Parathyroid adenoma (tissue), 2 donors: Measurements from ENCODE around the gene MEX3A.
"Not testable (repeated sequence)": the region's sequence is repeated elsewhere in the genome, so short reads cannot be mapped to it uniquely, and the experiment has no call there.

ENCODE experiments used
- H2AFZ ChIP-seq: fragments of 300-600 bp; sonication (generic); one replicate; pipeline ENCODE4 v1.7.0; 2017; ENCODE audit warnings: antibody characterized with exemption, mild to moderate bottlenecking
- H3K27ac ChIP-seq: fragments of 300-600 bp; sonication (generic); one replicate; pipeline ENCODE4 v1.7.0; 2017
- H3K27me3 ChIP-seq: fragments of 300-600 bp; sonication (generic); one replicate; pipeline ENCODE4 v1.7.0; 2017; ENCODE audit warnings: low read length; ENCODE audit not compliant: control insufficient read depth, insufficient read depth
- H3K36me3 ChIP-seq: fragments of 300-600 bp; sonication (generic); one replicate; pipeline ENCODE4 v1.7.0; 2017; ENCODE audit warnings: low read length; ENCODE audit not compliant: control insufficient read depth, insufficient read depth
- H3K4me1 ChIP-seq: fragments of 300-600 bp; sonication (generic); one replicate; pipeline ENCODE4 v1.7.0; 2017; ENCODE audit warnings: control low read depth
- H3K4me2 ChIP-seq: fragments of 300-600 bp; sonication (generic); one replicate; pipeline ENCODE4 v1.7.0; 2017; ENCODE audit warnings: low read length
- H3K4me3 ChIP-seq: fragments of 300-600 bp; sonication (generic); one replicate; pipeline ENCODE4 v1.7.0; 2017; ENCODE audit warnings: low read depth, low read length
- H3K79me2 ChIP-seq: fragments of 300-600 bp; sonication (generic); one replicate; pipeline ENCODE4 v1.7.0; 2017; ENCODE audit warnings: control low read depth
- H3K9ac ChIP-seq: fragments of 300-600 bp; sonication (generic); one replicate; pipeline ENCODE4 v1.7.0; 2017; ENCODE audit warnings: mild to moderate bottlenecking
- H3K9me3 ChIP-seq: fragments of 300-600 bp; sonication (generic); one replicate; pipeline ENCODE4 v1.7.0; 2017; ENCODE audit warnings: low read length; ENCODE audit not compliant: control insufficient read depth
- CTCF ChIP-seq: fragments of 300-600 bp; sonication (generic); IDR thresholded peaks from one replicate; pipeline ENCODE4 v1.7.0; 2017; ENCODE audit warnings: antibody characterized with exemption, mild to moderate bottlenecking
- donor health status: primary hyperparathyroidism.

Gene MEX3A

DNA sequence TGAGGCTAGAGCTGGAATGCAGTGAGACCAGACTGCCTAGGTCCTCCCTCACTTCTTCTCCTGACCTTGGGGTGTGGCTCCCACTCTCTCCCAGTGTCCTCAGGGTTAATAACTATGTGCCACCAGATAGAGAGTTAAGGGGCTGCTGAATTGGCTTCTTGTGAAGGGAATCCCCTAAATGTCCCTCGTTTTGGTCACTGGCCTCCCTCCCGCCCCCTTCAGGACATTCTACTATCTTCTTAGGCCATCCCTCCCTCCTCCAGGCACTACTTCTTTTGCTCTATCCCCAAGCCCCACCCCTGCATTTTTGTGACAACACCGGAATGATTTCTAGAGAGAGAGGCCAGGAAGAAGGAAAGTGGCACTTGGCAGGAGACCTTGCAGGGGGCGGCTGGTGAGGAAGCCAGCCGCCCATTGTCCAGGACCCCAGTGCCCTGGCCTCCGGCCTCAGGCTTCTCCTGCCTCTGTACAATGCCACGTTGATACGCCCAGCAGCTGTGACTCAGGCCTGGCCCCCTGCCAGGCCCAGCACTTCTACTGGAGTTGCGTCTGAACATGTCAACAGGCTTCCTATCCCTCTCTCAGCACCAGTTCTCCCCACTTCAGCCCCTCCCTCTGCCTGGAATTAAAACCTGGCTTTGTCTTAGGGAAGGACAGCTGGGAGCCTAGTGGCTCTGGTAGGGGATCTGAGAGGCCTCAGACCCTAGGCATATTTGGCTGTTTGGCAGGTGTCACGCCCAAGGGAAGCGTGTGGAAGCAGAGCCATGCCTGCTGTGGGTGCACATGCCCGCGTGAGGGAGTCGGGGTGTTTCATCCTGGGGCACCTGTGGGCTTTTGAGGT, 41.3 kb upstream of the MEX3A start:
- peak; percentile 21 for TF ChIP-seq CTCF
- H3K27ac ChIP-seq = peak overlapping the region; percentile 86
- peak overlapping the region; percentile 76 for H3K4me2 ChIP-seq
- H3K4me3 ChIP-seq = peak overlapping the region; percentile 47
- H3K27me3 ChIP-seq = no peaks in the 10 kb centered on the region
- no peaks in the 10 kb centered on the region for H3K9me3 ChIP-seq
- peaks cover 25% of the 10 kb centered on the region for H3K79me2 ChIP-seq
- peak overlapping the region; percentile 33 for H2AFZ ChIP-seq
- H3K36me3 ChIP-seq = no peaks in the 10 kb centered on the region
- peaks cover 16% of the 10 kb centered on the region for H3K4me1 ChIP-seq
- H3K9ac ChIP-seq = no peak overlapping the region

DNA sequence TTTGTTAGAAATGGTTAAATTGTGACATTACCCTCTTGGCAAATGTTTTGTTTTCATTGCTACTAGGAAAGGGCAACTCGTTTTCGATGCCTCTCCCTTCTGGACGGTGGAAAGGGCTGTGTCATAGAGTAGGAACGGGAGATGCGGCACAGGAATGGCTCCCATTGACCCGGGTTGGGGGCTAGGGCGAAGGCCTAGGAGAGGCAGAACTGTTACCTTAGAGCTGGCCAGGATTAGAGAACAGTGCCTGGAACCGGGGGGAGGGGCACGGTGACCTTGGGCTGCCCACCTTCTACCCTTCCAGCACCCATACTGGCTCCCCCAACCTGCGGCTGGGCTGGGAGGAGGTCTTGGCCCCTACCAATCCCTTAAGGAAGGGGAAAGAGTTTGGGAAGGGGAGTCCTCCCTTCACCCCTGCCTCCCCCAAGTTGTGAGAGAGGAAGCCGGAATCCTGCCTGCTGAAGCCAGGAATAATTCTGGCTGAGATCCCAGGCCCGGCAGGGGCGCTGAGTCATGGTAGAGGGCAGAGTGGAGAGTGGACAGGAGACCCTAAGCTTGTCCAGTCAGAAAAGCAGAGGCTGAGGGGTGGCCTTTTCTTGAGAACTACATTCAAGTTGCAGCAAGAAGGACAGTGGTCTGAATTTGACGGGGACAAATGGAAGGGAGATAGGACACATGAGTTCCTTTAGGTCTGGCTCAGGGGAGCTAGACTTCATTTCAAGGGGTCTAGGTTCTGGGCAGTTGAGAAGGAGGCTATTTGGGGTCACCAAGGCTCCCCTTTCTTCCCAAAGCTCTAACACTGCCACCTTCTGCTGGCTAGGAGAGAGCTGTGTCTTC, 40.5 kb upstream of the MEX3A start:
- Histone ChIP-seq H3K4me2 (peak overlapping the region; percentile 76), H2AFZ (no peak overlapping the region)

GRCh38 chr1:156122086-156122485, 39.8 kb upstream of the MEX3A start:
- TF ChIP-seq CTCF = no peak
- H2AFZ ChIP-seq = no peak overlapping the region
- H3K4me3 ChIP-seq = no peak overlapping the region
- H3K27me3 ChIP-seq = no peaks in the 10 kb centered on the region
- H3K4me2 ChIP-seq = peak overlapping the region; percentile 76
- peaks cover 38% of the 10 kb centered on the region for H3K79me2 ChIP-seq
- no peaks in the 10 kb centered on the region for H3K9me3 ChIP-seq
- H3K27ac ChIP-seq = peak overlapping the region; percentile 86
- H3K9ac ChIP-seq = no peak overlapping the region
- H3K4me1 ChIP-seq = peaks cover 20% of the 10 kb centered on the region
- H3K36me3 ChIP-seq = no peaks in the 10 kb centered on the region

More for the DNA sequence above, 40.5 kb upstream of the MEX3A start:
- Histone ChIP-seq H3K4me3 (peak overlapping the region; percentile 47), H3K36me3 (no peaks in the 10 kb centered on the region), H3K9ac (no peak overlapping the region), H3K27ac (peak overlapping the region; percentile 86), H3K4me1 (peaks cover 20% of the 10 kb centered on the region), H3K79me2 (peaks cover 32% of the 10 kb centered on the region), H3K27me3 (no peaks in the 10 kb centered on the region), H3K9me3 (no peaks in the 10 kb centered on the region)
- TF ChIP-seq CTCF = no peak

DNA sequence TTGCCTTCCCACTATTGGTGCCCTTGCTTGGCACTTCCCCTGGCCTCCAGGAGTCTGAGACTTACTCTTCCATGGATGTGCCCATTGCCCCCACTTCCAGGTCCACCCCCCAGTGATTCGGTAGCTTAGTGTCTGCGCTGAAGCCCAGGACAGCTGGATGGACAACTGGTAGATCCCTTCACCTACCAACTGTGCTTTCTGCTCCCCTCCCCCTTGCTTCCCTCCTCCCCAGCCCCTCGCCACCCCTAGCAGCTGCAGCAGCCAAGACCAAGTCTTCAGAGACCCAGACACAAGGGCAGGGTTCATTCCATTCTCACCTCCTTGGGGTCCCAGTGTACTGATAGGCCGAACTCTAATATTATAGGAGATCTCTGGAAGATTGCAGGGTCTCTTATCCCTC, 39.2 kb upstream of the MEX3A start:
- Histone ChIP-seq H3K4me3 (no peak overlapping the region), H3K9ac (no peak overlapping the region)

GRCh38 chr1:156121005-156121404, 38.7 kb upstream of the MEX3A start:
- peak overlapping the region; percentile 11 for H3K27ac ChIP-seq
- not testable (repeated sequence) for H3K27me3 ChIP-seq, H3K9ac ChIP-seq, H2AFZ ChIP-seq, H3K36me3 ChIP-seq, H3K4me3 ChIP-seq, H3K9me3 ChIP-seq
- peaks cover 22% of the 10 kb centered on the region for H3K4me1 ChIP-seq
- H3K79me2 ChIP-seq = peaks cover 44% of the 10 kb centered on the region
- peak overlapping the region; percentile 28 for H3K4me2 ChIP-seq

More for the DNA sequence above, 39.2 kb upstream of the MEX3A start:
- Histone ChIP-seq H3K27me3 (no peaks in the 10 kb centered on the region), H3K27ac (peak overlapping the region; percentile 11), H3K79me2 (peaks cover 42% of the 10 kb centered on the region), H3K9me3 (no peaks in the 10 kb centered on the region), H3K4me2 (no peak overlapping the region), H3K36me3 (no peaks in the 10 kb centered on the region), H3K4me1 (peaks cover 20% of the 10 kb centered on the region), H2AFZ (no peak overlapping the region)
- no peak for TF ChIP-seq CTCF
